GM21360 (cell line): ENCODE data around the gene WRNIP1.
"Not testable (repeated sequence)": the region's sequence is repeated elsewhere in the genome, so short reads cannot be mapped to it uniquely, and the experiment has no call there.

Experiments
- ATAC-seq: cut with Tn5 transposase; IDR thresholded peaks from one replicate; pipeline ENCODE4 v1.9.1; 2021; ENCODE audit warnings: mild to moderate bottlenecking, moderate library complexity; ENCODE audit not compliant: unreplicated experiment

Gene WRNIP1

DNA sequence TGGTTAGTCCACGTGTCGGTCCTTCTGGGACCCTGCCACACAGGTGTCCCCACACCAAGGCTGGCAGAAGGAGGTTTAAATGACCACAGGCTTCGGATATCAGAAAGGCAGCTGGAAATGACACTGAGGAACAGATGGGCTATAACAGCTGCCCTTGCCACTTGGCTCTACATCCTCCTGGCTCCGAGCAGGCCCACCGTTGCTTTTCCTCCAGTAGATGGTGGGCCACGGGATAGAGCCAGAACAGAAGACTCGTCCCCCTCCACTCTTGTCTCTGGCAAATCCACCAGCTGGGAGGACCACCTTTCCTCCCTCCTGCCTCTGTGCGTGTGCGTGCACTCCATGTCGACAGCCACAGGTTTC lies 17.6 kb downstream of the WRNIP1 start:
- ATAC-seq: no peak

- no peak for ATAC-seq
These were observed 18.2 kb downstream of the WRNIP1 start for GRCh38 chr6:2783188-2783963.

DNA sequence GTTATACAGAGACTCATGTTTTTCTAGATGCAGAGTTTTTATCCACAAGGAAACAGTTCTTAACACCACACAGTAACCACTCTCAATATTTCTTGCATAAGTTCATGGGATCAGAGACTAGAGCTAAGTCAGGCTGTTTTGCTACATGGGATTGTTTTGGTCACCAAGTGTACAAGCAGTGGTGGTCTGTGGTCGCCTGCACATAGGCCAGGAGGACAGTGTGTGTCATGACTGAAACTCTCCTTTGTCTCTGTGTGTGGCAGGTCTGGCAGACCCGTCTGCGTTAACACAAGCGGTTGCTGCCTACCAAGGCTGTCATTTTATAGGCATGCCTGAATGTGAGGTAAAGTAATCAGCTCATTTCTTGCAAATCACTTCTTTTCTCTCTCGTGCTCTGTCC lies 18.9 kb downstream of the WRNIP1 start:
- ATAC-seq: no peak

DNA sequence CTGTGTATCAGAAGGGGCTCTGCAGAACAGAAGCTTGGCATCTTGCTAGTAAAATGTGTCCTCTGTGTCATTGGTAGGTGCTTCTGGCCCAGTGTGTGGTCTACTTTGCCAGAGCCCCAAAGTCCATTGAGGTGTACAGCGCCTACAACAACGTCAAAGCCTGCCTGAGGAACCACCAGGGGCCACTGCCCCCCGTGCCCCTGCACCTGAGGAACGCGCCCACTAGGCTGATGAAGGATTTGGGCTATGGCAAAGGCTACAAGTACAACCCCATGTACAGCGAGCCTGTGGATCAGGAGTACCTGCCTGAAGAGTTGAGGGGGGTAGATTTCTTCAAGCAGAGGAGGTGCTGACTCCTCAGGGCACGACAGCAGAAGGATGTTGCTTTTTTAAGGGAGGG lies 19.7 kb downstream of the WRNIP1 start:
- ATAC-seq: no peak

- ATAC-seq: no peak
These were observed 21.1 kb downstream of the WRNIP1 start for GRCh38 chr6:2786269-2786668.

DNA sequence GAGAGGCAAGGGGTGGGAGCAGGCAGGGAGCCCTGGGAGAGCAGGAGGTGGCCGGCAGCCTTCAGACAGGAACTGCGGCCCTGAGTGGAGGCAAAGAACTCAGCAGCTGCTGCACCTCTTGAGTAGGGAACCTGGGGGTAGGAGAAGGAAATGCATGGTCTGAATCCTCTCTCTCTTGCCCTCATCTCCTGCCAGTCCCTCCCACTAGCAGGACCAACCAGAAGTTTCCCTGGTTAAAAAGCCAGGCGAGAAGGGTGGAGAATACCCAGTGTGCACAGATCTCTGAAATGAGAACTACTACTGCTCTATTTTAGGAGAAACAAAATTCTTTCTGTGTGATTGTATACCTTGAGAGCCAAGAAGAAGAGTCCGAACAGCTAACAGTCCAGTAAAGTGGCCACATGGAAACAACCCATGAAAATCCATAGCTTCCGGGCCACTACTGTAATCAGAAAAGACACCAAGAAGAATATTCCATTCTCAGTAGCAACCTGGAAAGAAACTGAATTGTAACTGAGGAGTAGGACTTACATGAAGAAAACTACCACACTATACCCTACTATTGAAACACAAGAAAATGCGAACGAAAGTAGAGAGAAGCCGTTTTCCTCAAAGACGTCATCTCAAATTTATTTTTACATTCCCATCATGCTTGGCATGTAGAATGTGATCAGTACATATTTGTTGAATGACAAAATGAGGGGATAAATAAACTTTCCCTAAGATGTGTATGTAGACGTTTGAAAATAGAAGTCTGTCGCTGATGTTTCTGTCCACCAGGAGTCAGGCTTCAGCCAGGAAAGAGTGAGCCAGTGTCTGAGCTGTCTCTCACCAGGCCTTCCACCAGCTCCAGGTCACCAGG lies 25.6 kb downstream of the WRNIP1 start:
- no peak for ATAC-seq

GRCh38 chr6:2791450-2791974 lies 26.3 kb downstream of the WRNIP1 start:
- no peak for ATAC-seq

DNA sequence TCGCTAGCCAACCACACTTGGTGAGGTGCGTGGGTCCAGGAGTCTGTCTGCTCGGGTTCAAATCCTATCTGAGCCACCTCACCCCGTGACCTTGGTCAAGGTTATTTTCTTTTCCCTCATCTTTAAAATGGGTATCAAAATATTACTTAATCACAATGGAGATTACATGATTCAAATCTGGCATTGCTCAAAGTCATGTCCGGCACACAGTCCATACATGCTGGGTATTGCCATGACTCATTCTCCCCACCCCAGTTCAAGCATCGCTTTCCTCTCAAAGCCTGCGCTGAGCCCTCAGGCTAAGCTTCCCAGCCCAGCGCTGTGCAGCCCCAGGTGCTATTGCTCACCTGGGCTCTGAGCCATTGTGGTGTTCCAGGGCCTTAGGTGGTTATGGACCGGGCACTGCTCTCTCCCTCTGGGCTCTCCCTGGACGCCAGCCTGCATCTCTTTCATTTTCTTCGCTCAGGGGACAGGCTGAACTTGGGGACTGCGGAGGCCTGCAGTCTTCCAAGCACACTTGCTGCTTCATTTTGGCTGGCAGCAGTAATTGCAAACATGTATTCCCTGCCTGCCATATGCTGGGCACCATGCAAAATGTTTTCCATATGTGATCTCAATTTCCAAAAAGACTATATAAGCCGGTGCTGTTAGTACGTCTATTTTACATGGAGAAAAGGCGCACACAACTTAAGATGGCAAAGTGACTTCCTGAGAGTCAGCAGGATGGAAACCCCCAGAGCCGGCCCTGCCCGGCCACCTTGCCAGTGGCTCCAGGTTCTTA lies 27.3 kb downstream of the WRNIP1 start:
- ATAC-seq: no peak

- no peak for ATAC-seq
These were observed 28.4 kb downstream of the WRNIP1 start for GRCh38 chr6:2793534-2794151.

DNA sequence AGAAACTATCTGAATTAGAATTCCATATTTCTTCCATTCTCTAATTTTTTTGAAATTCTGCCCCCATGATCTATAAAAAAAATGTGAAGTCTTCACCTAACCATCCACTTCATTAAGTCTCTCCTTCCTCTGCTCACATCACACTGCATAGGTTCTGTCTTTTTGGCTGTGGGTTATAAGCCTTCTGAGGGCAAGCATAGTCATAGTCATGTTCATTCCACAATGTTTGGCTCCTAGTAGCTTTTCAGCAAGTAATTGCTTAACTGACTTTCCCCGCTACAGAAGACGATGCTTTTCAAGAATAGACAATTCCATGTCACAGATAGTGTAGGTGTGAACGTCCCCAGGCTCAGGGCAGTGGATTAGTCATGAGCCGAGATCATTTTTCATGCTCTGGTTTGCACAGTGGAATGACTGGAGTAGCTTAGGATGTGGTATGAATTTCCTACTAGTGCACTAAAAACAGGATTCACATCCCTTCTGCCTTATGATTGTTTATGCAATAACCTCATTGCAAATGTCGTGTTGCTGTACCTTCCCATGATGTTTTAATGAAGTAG lies 29.1 kb downstream of the WRNIP1 start:
- ATAC-seq: no peak

- no peak for ATAC-seq
These were observed 30.0 kb downstream of the WRNIP1 start for GRCh38 chr6:2795162-2795561.

- no peak for ATAC-seq
These were observed 30.8 kb downstream of the WRNIP1 start for GRCh38 chr6:2795956-2796355.

DNA sequence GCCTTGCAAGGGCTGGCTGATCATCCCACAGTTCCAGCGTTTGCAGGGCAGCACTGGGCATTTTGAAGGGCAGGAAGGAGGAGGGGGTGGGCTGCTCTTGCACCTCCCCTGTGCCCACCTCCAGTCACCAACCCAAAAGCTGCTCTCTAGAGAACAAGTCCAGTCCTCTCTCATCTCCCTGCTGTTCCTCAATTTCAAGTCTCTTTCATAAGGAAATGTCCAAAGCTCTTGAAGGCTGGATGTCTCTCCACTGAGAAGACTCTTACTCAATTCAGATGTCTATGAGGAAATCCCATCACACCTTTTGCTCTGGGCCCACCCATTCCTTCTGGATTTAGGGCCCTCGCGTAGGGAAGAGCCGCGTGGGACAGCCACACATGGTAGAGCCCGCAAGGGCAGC lies 31.7 kb downstream of the WRNIP1 start:
- no peak for ATAC-seq

- ATAC-seq: no peak
These were observed 32.4 kb downstream of the WRNIP1 start for GRCh38 chr6:2797564-2798031.

DNA sequence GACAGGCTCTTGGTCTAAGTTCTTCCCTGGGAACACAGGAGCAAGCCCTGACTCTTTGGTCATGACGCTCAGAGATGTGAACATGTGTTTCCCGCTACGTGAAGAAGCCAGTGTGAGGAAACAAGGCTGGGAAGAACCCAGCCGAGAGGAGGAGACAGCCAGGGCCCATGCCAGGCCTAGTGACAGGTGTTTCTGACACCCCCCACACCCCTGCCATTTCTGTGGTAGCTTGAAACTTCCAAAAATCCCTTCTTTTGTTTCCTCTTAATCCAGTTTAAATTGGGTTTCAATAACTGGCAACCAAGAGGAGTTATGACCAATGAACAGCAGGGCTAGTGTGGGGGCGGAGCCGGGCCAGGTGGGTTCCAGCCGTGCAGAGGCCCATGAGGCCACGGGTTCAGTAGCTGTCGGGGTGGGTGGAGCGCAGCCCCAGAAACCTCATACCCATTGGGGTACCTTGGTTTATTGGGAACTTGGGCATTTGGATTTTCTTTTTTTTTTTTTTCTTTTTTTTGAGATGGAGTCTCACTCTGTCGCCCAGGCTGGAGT lies 33.5 kb downstream of the WRNIP1 start:
- no peak for ATAC-seq

DNA sequence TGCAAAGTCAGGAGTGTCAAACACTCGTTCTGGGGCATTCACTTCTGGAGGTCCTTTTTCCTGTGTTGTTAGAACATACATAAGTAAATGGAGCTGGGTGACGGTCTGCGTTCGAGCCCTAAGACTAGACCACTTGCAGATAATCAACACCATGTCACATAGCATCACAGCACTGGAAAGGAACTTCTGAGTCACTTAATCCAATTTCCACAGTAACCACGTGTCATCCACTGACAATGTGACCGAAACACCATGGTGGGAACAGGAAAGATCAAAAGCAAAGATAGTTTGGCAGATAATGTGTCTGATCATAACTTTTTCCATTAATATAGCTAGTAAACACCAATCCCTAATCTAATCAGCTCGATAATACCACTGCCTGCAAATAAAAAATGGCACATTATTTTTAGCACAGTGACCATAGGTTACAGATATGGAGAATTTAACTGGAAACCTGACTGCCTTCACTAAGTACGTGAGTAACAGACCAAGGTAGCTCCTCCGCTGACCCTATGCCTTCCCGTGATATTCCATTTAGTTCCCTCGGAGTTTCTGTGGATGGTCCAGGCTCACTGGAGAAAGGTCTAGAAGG lies 34.8 kb downstream of the WRNIP1 start:
- ATAC-seq: no peak

GRCh38 chr6:2800552-2801316 lies 35.5 kb downstream of the WRNIP1 start:
- ATAC-seq: no peak

DNA sequence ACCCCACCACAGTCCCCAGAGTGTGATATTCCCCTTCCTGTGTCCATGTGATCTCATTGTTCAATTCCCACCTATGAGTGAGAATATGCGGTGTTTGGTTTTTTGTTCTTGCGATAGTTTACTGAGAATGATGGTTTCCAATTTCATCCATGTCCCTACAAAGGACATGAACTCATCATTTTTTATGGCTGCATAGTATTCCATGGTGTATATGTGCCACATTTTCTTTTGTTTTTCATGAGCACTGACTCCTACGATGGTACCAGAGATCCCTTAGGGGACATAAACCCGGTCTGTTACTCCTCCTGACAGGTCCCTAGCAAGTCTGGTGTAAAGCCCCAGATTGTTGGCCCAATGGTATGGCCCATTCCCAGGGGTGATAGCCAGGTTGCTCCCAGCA lies 36.5 kb downstream of the WRNIP1 start:
- not testable (repeated sequence) for ATAC-seq

DNA sequence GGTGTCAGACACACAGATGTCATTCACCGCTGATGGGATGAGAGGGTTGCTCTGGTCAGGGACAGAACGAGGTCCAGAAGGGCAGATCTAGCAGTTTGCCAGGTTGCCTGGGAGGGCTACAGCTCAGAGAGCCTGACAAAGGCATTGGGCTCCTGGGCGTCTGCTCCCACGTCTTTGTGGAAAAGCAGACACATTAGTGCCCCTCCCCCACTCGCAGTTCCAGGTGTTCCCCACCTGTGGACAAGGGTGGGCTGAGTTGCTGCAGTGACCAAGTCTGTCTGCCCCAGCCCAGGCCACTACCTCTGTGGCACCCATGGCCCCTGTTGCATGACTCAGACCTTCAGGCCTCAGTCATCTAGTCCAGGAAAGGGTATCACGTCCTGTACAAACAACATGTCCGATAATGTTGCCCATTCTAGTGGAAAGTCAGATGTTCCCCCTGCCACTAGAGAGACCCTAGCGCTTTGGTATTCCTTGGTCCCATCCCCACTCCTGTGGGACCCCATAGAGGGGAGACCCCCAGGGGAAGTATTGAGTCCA lies 37.4 kb downstream of the WRNIP1 start:
- ATAC-seq: no peak
